ENCODE results near the gene TBC1D14. TPM values are rescaled to one million over a fixed set of nuclear protein-coding genes. Genes with fewer than 3 reads are reported as not detected.
"Not testable (repeated sequence)": the region's sequence is repeated elsewhere in the genome, so short reads cannot be mapped to it uniquely, and the experiment has no call there.

TBC1D14 gene
- total and polyA plus RNA-seq, 4 donors, result 12.9 to 59.7 (median 25.9) TPM

DNA sequence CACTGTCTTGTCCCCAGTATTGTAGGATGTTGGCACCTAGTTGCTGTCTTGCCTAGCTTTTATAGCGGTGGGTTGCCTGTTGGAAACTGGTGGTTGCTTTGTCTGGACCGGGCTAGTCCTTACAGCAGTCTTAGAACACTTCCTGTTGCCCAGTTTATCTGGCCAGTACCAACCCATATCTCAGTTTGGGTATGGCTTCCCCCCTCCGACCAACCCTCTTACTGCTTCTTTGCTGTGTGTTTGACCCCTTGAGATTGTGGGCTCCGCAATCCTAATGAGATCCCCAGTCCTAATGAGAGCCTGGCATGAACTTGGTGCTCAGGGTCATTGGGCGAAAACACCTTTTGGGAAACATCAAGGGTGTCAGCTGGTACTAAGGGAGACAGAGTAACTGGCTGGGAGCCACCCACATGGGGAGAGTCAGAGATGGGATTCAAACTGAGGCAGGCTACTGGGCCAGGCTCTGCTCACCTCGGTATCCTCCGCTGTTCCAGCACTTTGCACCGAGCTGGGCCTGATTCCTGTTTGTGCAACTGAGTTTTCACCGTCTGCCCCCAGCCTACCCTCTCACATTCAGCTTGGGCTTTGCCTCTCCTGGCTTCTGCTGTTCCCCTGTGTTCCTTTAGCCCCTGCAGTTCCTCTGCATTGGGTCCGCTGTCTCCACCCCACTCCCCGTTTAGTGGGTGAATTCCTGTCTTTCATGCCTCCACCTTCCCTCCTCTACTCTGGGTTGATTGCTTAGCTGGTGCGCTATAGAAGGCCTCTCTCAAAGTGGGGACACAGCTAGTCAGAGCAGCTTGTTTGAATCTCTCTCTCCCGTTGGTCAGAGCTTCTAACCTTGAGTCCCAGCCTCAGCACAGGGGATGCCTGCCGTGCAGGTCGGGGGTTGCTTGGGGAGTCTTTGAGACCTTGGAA is 1.6 kb downstream of the TBC1D14 start:
- no peak overlapping the region for H3K27ac ChIP-seq (ENCODE audit: low read depth in 1 of 2, low read length in 2 of 2)
- intact Hi-C loops (cut with DNase I), result no loop called here
- no peaks in the 10 kb centered on the region for H3K36me3 ChIP-seq (ENCODE audit: control insufficient read depth in 1 of 2, insufficient read depth in 2 of 2, low read length in 1 of 2)
- 93% methylated on average over 15 of the region's 15 CpGs for WGBS, 2 donors
- no peaks in the 10 kb centered on the region for H3K27me3 ChIP-seq (ENCODE audit: control insufficient read depth in 1 of 2, insufficient read depth in 2 of 2, low read length in 1 of 2)
- H3K4me3 ChIP-seq (ENCODE audit: low read length in 2 of 2), result no peak overlapping the region
- ATAC-seq (ENCODE audit: low FRiP score) (no peak), DNase-seq (no peak)
- no peaks in the 10 kb centered on the region for H3K9me3 ChIP-seq (ENCODE audit: control insufficient read depth, low read length)
- H3K4me1 ChIP-seq (ENCODE audit: control insufficient read depth in 1 of 2, insufficient read depth in 2 of 2, low read length in 2 of 2), result no peaks in the 10 kb centered on the region

DNA sequence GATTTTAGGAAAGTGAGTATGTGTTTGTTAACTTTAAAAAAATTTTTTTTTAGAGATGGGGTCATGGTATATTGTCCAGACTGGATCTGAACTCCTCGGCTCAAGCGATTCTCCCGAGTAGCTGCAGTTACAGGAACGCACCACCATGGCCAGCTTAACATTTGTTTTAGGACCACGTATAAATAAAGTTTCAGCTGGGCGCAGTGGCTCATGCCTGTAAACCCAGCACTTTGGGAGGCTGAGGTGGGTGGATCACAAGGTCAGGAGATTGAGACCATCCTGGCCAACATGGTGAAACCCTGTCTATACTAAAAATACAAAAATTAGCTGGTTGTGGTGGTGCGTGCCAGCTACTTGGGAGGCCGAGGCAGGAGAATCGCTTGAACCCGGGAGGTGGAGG is 2.3 kb downstream of the TBC1D14 start:
- H3K9me3 ChIP-seq (ENCODE audit: control insufficient read depth, low read length); H3K27ac ChIP-seq (ENCODE audit: low read depth in 1 of 2, low read length in 2 of 2); H3K36me3 ChIP-seq (ENCODE audit: control insufficient read depth in 1 of 2, insufficient read depth in 2 of 2, low read length in 1 of 2); intact Hi-C loops (cut with DNase I); H3K27me3 ChIP-seq (ENCODE audit: control insufficient read depth in 1 of 2, insufficient read depth in 2 of 2, low read length in 1 of 2); H3K4me3 ChIP-seq (ENCODE audit: low read length in 2 of 2); DNase-seq; H3K4me1 ChIP-seq (ENCODE audit: control insufficient read depth in 1 of 2, insufficient read depth in 2 of 2, low read length in 2 of 2); ATAC-seq (ENCODE audit: low FRiP score): not testable (repeated sequence)
- WGBS, 2 donors, result 87 to 89% methylated on average over 10 of the region's 10 CpGs

DNA sequence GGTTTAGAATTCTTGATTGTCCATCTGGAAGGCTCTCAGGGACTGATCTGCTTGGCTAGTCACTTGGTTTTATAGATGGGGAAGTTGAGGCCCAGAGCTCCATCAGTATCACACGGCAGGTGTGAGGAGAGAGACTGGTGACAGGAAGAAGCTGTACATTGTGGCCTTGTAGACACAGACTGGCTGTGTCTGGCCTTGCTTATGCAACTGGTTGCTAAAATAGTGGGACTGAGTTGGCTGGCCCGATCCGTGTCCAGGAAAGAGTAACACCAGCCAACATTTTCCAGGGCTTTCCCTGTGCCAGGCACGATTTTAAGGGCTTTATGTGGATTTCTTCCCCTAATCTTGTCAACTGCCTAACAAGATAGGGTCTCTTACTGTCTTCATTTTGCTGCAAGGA is 2.8 kb downstream of the TBC1D14 start:
- no peaks in the 10 kb centered on the region for H3K36me3 ChIP-seq (ENCODE audit: control insufficient read depth in 1 of 2, insufficient read depth in 2 of 2, low read length in 1 of 2)
- 10% methylated on average over 4 of the region's 4 CpGs for WGBS, 2 donors
- DNase-seq (peak in 1 of 2 donors; percentile 49), ATAC-seq (ENCODE audit: low FRiP score) (no peak)
- no peak overlapping the region for H3K4me3 ChIP-seq (ENCODE audit: low read length in 2 of 2)
- H3K27me3 ChIP-seq (ENCODE audit: control insufficient read depth in 1 of 2, insufficient read depth in 2 of 2, low read length in 1 of 2), result no peaks in the 10 kb centered on the region
- H3K4me1 ChIP-seq (ENCODE audit: control insufficient read depth in 1 of 2, insufficient read depth in 2 of 2, low read length in 2 of 2), result no peaks in the 10 kb centered on the region
- intact Hi-C loops (cut with DNase I), result no loop called here
- H3K9me3 ChIP-seq (ENCODE audit: control insufficient read depth, low read length), result no peaks in the 10 kb centered on the region
- H3K27ac ChIP-seq (ENCODE audit: low read depth in 1 of 2, low read length in 2 of 2), result no peak overlapping the region

DNA sequence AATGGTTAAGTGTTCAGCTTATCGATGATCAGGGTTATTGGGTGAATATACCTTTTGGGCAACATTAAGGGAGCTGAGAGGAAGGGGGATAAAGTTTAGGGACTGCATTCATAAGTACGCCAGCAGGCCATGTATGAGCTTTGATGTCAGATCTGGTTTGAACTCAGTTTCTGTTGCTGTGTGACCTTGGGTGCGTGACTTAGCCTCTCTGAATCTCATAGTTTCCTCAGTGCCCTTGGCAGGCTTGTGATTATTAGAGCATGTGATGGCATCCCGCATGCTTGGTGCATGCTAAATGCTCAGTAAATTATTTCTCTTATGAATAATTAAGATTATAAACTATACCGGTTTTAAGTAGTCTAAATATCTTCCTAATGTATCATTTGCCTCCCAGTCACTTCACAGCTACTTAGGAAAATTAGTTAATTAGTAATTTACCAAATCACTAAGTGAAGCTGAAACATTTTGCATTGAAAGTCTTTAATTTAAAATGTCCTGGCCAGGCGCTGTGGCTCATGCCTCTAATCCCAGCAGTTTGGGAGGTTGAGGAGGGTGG is 3.8 kb downstream of the TBC1D14 start:
- ATAC-seq (ENCODE audit: low FRiP score), result no peak
- no peak for DNase-seq
- intact Hi-C loops (cut with DNase I), result no loop called here
- Histone ChIP-seq H3K9me3 (ENCODE audit: control insufficient read depth, low read length) (no peaks in the 10 kb centered on the region), H3K4me1 (ENCODE audit: control insufficient read depth in 1 of 2, insufficient read depth in 2 of 2, low read length in 2 of 2) (no peaks in the 10 kb centered on the region), H3K36me3 (ENCODE audit: control insufficient read depth in 1 of 2, insufficient read depth in 2 of 2, low read length in 1 of 2) (no peaks in the 10 kb centered on the region), H3K27ac (ENCODE audit: low read depth in 1 of 2, low read length in 2 of 2) (no peak overlapping the region), H3K27me3 (ENCODE audit: control insufficient read depth in 1 of 2, insufficient read depth in 2 of 2, low read length in 1 of 2) (no peaks in the 10 kb centered on the region), H3K4me3 (ENCODE audit: low read length in 2 of 2) (no peak overlapping the region)
- WGBS, 2 donors, result 95 to 96% methylated on average over 6 of the region's 6 CpGs

DNA sequence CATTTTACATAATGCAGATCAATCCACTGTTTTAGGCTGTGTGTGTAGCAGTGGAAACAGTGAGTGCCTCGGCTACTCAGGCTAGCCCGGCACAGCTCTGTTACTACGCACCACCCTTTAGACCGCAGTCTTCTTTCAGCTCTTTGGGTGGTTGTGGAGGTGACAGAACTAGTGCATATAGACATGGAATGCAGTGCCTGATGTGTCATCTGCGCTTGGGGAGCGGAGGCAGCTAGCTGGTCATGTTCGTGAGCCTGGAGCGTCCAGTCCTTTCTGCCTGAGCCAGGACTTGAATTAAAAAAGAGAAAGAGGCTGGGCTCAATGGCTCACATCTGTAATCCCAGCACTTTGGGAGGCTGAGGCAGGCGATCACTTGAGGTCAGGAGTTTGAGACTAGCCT is 4.8 kb downstream of the TBC1D14 start:
- DNase-seq, result no peak
- Histone ChIP-seq H3K36me3 (ENCODE audit: control insufficient read depth in 1 of 2, insufficient read depth in 2 of 2, low read length in 1 of 2) (no peaks in the 10 kb centered on the region), H3K27me3 (ENCODE audit: control insufficient read depth in 1 of 2, insufficient read depth in 2 of 2, low read length in 1 of 2) (no peaks in the 10 kb centered on the region), H3K4me1 (ENCODE audit: control insufficient read depth in 1 of 2, insufficient read depth in 2 of 2, low read length in 2 of 2) (no peaks in the 10 kb centered on the region), H3K4me3 (ENCODE audit: low read length in 2 of 2) (no peak overlapping the region), H3K9me3 (ENCODE audit: control insufficient read depth, low read length) (no peaks in the 10 kb centered on the region), H3K27ac (ENCODE audit: low read depth in 1 of 2, low read length in 2 of 2) (no peak overlapping the region)
- WGBS, 2 donors, result 80 to 90% methylated on average over 9 of the region's 9 CpGs
- intact Hi-C loops (cut with DNase I), result no loop called here
- no peak for ATAC-seq (ENCODE audit: low FRiP score)

DNA sequence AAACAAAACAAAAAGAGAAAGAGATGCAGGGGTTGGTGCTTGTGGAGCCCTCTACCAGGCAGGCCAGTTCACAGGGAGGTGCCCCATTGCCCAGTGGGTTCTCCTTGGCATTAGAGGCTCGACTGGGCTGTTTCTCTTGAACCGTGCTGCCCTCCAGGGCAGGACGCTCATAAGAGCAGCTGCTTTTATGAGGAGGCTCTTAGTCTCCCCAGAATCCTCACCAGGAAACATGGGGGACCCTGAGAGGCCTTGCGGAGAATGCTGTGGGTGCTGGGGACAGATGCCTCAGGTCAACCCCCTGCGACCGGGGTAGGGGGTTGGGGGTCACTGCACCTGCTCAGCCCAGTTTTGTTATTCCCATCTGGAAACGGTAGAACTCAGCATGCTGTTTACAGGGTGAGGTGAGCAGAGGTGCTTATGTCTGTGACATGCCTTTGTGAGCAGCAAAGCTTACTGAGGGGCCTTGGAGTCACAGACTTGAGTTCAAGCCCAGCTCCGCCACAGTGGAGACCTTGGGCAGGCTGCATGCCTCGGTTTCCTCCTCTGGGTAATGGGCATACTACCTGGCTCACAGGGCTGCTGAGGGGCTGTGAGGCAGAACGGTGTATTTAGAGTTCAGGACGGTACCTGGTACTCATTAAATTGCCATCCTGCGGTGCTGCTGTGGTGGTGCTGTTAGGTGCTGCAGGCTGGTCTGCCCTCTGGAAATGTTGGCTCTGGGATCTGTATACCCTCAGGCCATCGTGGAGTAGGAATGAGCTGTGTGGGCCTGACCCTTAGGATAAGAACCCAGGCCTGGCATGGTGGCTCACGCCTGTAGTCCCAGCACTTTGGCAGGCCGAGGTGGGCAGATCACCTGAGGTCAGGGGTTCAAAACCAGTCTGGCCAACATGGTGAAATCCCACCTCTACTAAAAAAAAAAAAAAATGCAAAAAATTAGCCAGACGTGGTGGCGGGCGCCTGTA is 5.7 kb downstream of the TBC1D14 start:
- Histone ChIP-seq H3K27me3 (ENCODE audit: control insufficient read depth in 1 of 2, insufficient read depth in 2 of 2, low read length in 1 of 2) (no peaks in the 10 kb centered on the region), H3K9me3 (ENCODE audit: control insufficient read depth, low read length) (no peaks in the 10 kb centered on the region), H3K27ac (ENCODE audit: low read depth in 1 of 2, low read length in 2 of 2) (no peak overlapping the region), H3K4me3 (ENCODE audit: low read length in 2 of 2) (no peak overlapping the region), H3K36me3 (ENCODE audit: control insufficient read depth in 1 of 2, insufficient read depth in 2 of 2, low read length in 1 of 2) (no peaks in the 10 kb centered on the region), H3K4me1 (ENCODE audit: control insufficient read depth in 1 of 2, insufficient read depth in 2 of 2, low read length in 2 of 2) (no peaks in the 10 kb centered on the region)
- intact Hi-C loops (cut with DNase I), result no loop called here
- 93 to 94% methylated on average over 17 to 18 of the region's 18 CpGs for WGBS, 2 donors
- no peak for ATAC-seq (ENCODE audit: low FRiP score)
- DNase-seq, result no peak

DNA sequence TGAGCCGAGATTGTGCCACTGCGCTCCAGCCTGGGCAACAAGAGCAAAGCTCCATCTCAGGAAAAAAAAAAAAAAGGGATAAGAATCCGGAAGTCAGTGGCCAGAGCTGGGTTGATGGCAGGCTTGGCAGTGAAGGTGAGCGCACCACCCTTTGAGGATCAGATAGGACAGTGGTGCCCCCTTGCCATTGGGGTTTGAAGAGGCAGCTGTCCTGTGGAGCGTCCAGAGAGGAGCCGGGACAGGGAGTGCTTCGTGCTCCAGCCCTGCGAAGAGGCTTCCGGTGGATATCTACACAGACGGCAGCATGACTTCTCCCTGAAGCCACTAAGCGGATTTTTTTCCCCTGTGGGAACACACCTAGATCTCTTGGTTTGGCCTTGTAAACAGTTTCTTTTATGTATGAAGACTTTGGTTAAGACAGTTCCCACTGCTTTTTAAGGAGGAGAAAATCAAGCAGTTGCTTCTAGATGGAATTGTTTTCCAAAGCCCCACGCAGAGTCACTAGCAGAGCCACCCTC is 6.5 kb downstream of the TBC1D14 start:
- ATAC-seq (ENCODE audit: low FRiP score), result no peak
- Histone ChIP-seq H3K4me3 (ENCODE audit: low read length in 2 of 2) (no peak overlapping the region), H3K27ac (ENCODE audit: low read depth in 1 of 2, low read length in 2 of 2) (no peak overlapping the region)

DNA sequence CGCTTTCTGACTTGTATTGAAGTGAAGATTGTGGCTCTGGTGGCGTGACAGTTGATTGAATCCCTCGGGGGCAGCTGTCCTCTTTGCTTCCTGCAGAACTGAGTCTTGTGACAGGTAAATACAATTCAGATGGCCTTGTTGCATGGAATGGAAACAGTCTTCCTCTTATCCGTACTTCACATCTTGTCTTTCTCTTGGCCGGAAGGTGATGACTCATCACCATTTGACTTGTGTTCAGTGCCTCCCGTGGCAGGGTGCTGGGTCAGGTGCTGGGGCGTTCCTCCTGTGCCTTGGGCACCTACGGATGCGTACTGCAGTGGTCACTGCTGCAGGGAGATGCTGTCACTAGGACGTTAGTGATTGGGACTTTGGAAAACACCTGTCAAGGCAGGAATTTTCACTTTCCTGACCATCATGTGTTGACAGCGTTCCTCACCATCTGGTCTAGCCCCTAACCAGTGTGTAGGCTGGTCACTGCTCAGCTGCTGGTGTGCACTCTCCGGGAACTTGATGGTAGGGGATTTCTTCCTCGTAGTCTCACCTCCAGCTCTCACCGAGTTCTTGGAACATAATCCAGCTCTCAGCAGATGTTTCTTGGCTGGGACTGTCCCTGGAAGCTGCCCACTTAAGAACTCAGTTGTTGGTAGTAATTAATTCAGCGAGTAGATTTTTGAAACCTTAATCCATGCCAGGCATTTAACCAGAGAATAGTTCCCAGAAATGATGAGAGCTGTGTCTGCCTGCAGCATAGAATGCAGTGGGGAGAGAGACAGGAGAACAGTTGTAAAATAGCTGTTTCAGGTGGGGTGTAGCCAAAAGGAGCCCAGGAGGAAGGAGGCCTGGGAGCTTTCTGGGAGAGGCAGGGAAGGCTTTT is 7.2 kb downstream of the TBC1D14 start:
- Histone ChIP-seq H3K27ac (ENCODE audit: low read depth in 1 of 2, low read length in 2 of 2) (no peak overlapping the region), H3K36me3 (ENCODE audit: control insufficient read depth in 1 of 2, insufficient read depth in 2 of 2, low read length in 1 of 2) (no peaks in the 10 kb centered on the region), H3K27me3 (ENCODE audit: control insufficient read depth in 1 of 2, insufficient read depth in 2 of 2, low read length in 1 of 2) (no peaks in the 10 kb centered on the region), H3K4me3 (ENCODE audit: low read length in 2 of 2) (no peak overlapping the region), H3K4me1 (ENCODE audit: control insufficient read depth in 1 of 2, insufficient read depth in 2 of 2, low read length in 2 of 2) (no peaks in the 10 kb centered on the region), H3K9me3 (ENCODE audit: control insufficient read depth, low read length) (no peaks in the 10 kb centered on the region)
- intact Hi-C loops (cut with DNase I), result no loop called here
- WGBS, 2 donors, result 66 to 69% methylated on average over 15 of the region's 15 CpGs
- DNase-seq (peak in 1 of 2 donors; percentile 73), ATAC-seq (ENCODE audit: low FRiP score) (no peak)

More for the DNA sequence above, 6.5 kb downstream of the TBC1D14 start:
- Histone ChIP-seq H3K36me3 (ENCODE audit: control insufficient read depth in 1 of 2, insufficient read depth in 2 of 2, low read length in 1 of 2) (no peaks in the 10 kb centered on the region), H3K4me1 (ENCODE audit: control insufficient read depth in 1 of 2, insufficient read depth in 2 of 2, low read length in 2 of 2) (no peaks in the 10 kb centered on the region), H3K9me3 (ENCODE audit: control insufficient read depth, low read length) (no peaks in the 10 kb centered on the region), H3K27me3 (ENCODE audit: control insufficient read depth in 1 of 2, insufficient read depth in 2 of 2, low read length in 1 of 2) (no peaks in the 10 kb centered on the region)
- intact Hi-C loops (cut with DNase I), result no loop called here
- DNase-seq, result no peak
- 95 to 96% methylated on average over 12 of the region's 12 CpGs for WGBS, 2 donors
